Endothelial cell of umbilical vein (primary cell): Measurements from ENCODE around the gene CELF5. TPM values are rescaled to one million over a fixed set of nuclear protein-coding genes. Genes with fewer than 3 reads are reported as not detected.

Source experiments
- BruUV-seq: library from RNA; stranded (reverse); fragments of 400-500 nt; replicated peaks from 2 replicates; lab custom pipeline; 2021; lab: Mats Ljungman, UMichigan
- CTCF ChIA-PET: fragments of 300-600, 350-600 bp; sonication (Branson Sonifier 250); formaldehyde crosslinking; loops from one replicate; lab custom pipeline; 2021; ENCODE audit warnings: antibody characterized with exemption, inconsistent platforms; lab: Charles Lee
- POLR2A ChIA-PET: fragments of 300-600, 350-600 bp; sonication (Branson Sonifier 250); formaldehyde crosslinking; loops from one replicate; lab custom pipeline; 2021; ENCODE audit warnings: antibody characterized with exemption, inconsistent platforms; lab: Charles Lee
- DNase-seq: peaks from one replicate; pipeline ENCODE4 v3.0.0-alpha.2; 2011; ENCODE audit warnings: low read depth, low spot score
- FAIRE-seq: peaks from 2 replicates; lab custom pipeline; 2011; peaks lifted over from hg19 to GRCh38; lab: Jason Lieb, UNC
- H2AFZ ChIP-seq: 2 replicates; pipeline ENCODE4 v1.6.0; 2012; ENCODE audit warnings: low read depth, low read length, control low read depth, inconsistent platforms
- H3K27ac ChIP-seq: 2 replicates; pipeline ENCODE4 v1.5.1; 2011; ENCODE audit warnings: low read depth, mild to moderate bottlenecking, control low read depth, low read length, moderate library complexity; ENCODE audit not compliant: insufficient read depth
- H3K27me3 ChIP-seq, 2 experiments: 2 replicates each; pipeline versions ENCODE4 v1.6.0 to v1.6.1; 2011; ENCODE audit warnings: low read length in 2 of 2, mixed read lengths in 1 of 2; ENCODE audit not compliant: control insufficient read depth in 2 of 2, insufficient read depth in 2 of 2
- H3K36me3 ChIP-seq, 2 experiments: 2 replicates in 1 of 2; 3 replicates in 1 of 2; pipeline ENCODE4 v1.5.1; 2011; ENCODE audit warnings: low read length in 2 of 2, mild to moderate bottlenecking in 1 of 2, moderate library complexity in 1 of 2; ENCODE audit not compliant: control insufficient read depth in 2 of 2, insufficient read depth in 2 of 2; ENCODE audit errors: extremely low read depth in 1 of 2
- H3K4me1 ChIP-seq: 3 replicates; pipeline ENCODE4 v1.5.1; 2011; ENCODE audit warnings: mild to moderate bottlenecking, low read length; ENCODE audit not compliant: control insufficient read depth, insufficient read depth; ENCODE audit errors: extremely low read depth
- H3K4me2 ChIP-seq: 2 replicates; pipeline ENCODE4 v1.6.1; 2011; ENCODE audit warnings: low read length, control low read depth, mixed read lengths; ENCODE audit not compliant: insufficient read depth
- H3K4me3 ChIP-seq, 3 experiments: fragments of 200-600 bp in 1 of 3; sonication (generic), shearing (Covaris generic) in 1 of 3; replicated peaks in 1 of 3; 2 replicates each; pipeline ENCODE4 v1.5.1; 2011 to 2016; ENCODE audit warnings: control low read depth in 3 of 3, low read length in 3 of 3, mild to moderate bottlenecking in 2 of 3, inconsistent platforms in 1 of 3, low read depth in 1 of 3, moderate library complexity in 1 of 3; ENCODE audit not compliant: insufficient read depth in 1 of 3
- H3K79me2 ChIP-seq: 2 replicates; pipeline ENCODE4 v1.6.0; 2012; ENCODE audit warnings: low read length, inconsistent platforms; ENCODE audit not compliant: control insufficient read depth, insufficient read depth
- H3K9ac ChIP-seq: replicated peaks from 2 replicates; pipeline ENCODE3; 2011; ENCODE audit warnings: low read length, control low read depth; ENCODE audit not compliant: insufficient read depth; ENCODE audit errors: extremely low read depth
- H3K9me1 ChIP-seq: replicated peaks from 3 replicates; pipeline ENCODE4 v1.6.0; 2011; ENCODE audit warnings: mild to moderate bottlenecking, low read length; ENCODE audit not compliant: control insufficient read depth, insufficient read depth; ENCODE audit errors: extremely low read depth
- H3K9me3 ChIP-seq: replicated peaks from 2 replicates; pipeline ENCODE4 v1.5.1; 2012; ENCODE audit warnings: low read length, inconsistent platforms; ENCODE audit not compliant: control insufficient read depth, insufficient read depth
- H4K20me1 ChIP-seq: replicated peaks from 2 replicates; pipeline ENCODE3; 2011; ENCODE audit warnings: mild to moderate bottlenecking, low read length; ENCODE audit not compliant: control insufficient read depth, insufficient read depth; ENCODE audit errors: extremely low read depth
- EZH2 ChIP-seq: IDR thresholded peaks from 2 replicates; pipeline ENCODE4 v1.6.1; 2012; ENCODE audit warnings: borderline replicate concordance, low read depth, mild to moderate bottlenecking, moderate library complexity, low read length, inconsistent platforms; ENCODE audit not compliant: severe bottlenecking
- FOS ChIP-seq: IDR thresholded peaks from 2 replicates; pipeline ENCODE4 v1.6.1; 2011; ENCODE audit warnings: mild to moderate bottlenecking, low read length, moderate library complexity, borderline replicate concordance; ENCODE audit not compliant: insufficient read depth
- dilution Hi-C: fragments of 300-500 bp; cut with MboI; formaldehyde crosslinking; loops from one replicate; pipeline ENCODE4 v1.15.0; 2019; ENCODE audit warnings: low sequenced_read_pairs; ENCODE audit not compliant: extremely low pct_ligation_motif_present
- intact Hi-C: fragments of 100-400 bp; cut with micrococcal nuclease; formaldehyde crosslinking; loops from one replicate; pipeline ENCODE4 v1.10.0; 2022
- polyA plus RNA-seq, 4 experiments: library from polyadenylated mRNA; depleted of rRNA in 3 of 4; stranded (reverse) in 3 of 4; unstranded in 1 of 4; fragments of >200 nt; gene quantifications; 2 replicates each; pipeline versions ENCODE4 v1.2.1 to v1.2.3, GENCODE V29; 2011 to 2012; ENCODE audit warnings: missing spikeins in 1 of 4
- total RNA-seq: library from RNA; stranded (reverse); gene quantifications from 2 replicates; pipeline ENCODE4 v1.2.3, GENCODE V29; 2021
- TF ChIP-seq, protein P1 (sequence below): IDR thresholded peaks from 2 replicates; pipeline ENCODE4 v1.6.1; 2011; ENCODE audit not compliant: insufficient read depth, insufficient read length

CELF5 gene
- total and polyA plus RNA-seq, 2 donors (not counting 3 experiments of a cell fraction or from before 2014, with no cell fraction given) = not detected

DNA sequence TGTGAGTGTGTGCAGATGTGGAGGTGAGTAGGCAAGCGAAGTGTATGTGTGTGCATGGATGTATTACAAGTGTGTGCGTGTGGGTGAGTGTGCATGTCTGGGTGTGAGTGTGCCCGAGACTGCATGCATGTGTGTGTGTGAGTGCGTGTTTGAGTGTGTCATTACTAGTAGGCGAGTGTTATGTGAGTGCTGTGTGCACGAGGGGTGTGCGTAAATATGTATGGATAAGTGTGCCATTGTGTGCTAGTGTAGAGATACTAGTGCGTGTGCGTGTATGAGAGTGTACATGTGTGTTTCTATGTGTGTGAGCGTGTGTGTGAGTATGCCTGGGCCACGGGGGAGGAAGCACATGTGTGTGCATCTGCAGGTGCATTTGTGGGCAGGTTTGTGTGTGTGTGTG, 53.8 kb downstream of the CELF5 start:
- no peaks in the 10 kb centered on the region for H3K4me1 ChIP-seq
- ChIA-PET POLR2A (no interaction called here), CTCF (no interaction called here)
- no TSS peak for BruUV-seq
- no peaks in the 10 kb centered on the region for H3K9me1 ChIP-seq
- H3K9me3 ChIP-seq = no peaks in the 10 kb centered on the region
- TF ChIP-seq, protein P1, sequence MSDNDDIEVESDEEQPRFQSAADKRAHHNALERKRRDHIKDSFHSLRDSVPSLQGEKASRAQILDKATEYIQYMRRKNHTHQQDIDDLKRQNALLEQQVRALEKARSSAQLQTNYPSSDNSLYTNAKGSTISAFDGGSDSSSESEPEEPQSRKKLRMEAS = no peak
- H4K20me1 ChIP-seq = no peaks in the 10 kb centered on the region
- H3K27ac ChIP-seq = no peak overlapping the region
- no peak overlapping the region for H2AFZ ChIP-seq
- H3K9ac ChIP-seq = no peak overlapping the region
- H3K4me3 ChIP-seq = no peak overlapping the region
- dilution Hi-C loops = no loop called here
- intact Hi-C loops = no loop called here
- peaks cover 0 to 8% of the 10 kb centered on the region in 2 experiments for H3K27me3 ChIP-seq
- H3K4me2 ChIP-seq = no peak overlapping the region
- no peak for FAIRE-seq
- no peaks in the 10 kb centered on the region for H3K79me2 ChIP-seq
- H3K36me3 ChIP-seq = no peaks in the 10 kb centered on the region
- no peak for DNase-seq

DNA sequence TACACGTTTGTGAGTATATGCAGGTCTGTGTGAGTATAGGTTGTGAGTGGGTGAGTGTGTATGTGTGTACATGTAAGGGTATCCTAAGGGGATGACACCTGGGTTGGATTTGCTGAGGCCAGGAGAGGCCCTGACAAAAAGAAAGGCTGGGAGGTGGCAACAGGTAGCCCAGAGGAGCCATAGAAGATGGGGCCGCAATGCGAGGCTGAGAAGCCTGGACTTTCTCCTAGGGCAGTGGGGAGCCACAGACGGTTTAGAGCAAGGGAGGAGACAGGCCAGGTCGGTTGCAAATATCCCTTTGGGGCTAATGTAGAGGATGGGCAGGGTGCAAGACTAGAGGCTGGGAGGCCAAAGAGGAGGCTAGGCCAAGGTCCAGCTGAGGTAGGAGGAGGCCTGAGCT, 54.3 kb downstream of the CELF5 start:
- TF ChIP-seq FOS = no peak
- no peak for TF ChIP-seq EZH2
- TF ChIP-seq, protein P1 = no peak
- dilution Hi-C loops (no loop called here), intact Hi-C loops (no loop called here)
- FAIRE-seq = no peak
- Histone ChIP-seq H3K9me3 (no peaks in the 10 kb centered on the region), H3K4me1 (no peaks in the 10 kb centered on the region), H3K79me2 (no peaks in the 10 kb centered on the region), H4K20me1 (no peaks in the 10 kb centered on the region), H3K27me3 (peaks cover 0 to 9% of the 10 kb centered on the region in 2 experiments), H3K4me2 (no peak overlapping the region), H3K9ac (no peak overlapping the region), H3K4me3 (no peak overlapping the region), H2AFZ (no peak overlapping the region), H3K27ac (no peak overlapping the region), H3K36me3 (no peaks in the 10 kb centered on the region), H3K9me1 (no peaks in the 10 kb centered on the region)
- DNase-seq = no peak
- no TSS peak for BruUV-seq
- CTCF ChIA-PET = interaction anchor here (0.8 kb wide), 1 partner anchor 26 kb away, joined by 4 read pairs; no protein-coding TSS in a partner anchor
- POLR2A ChIA-PET = no interaction called here
